Cardiac septum (tissue), 1 donor: ENCODE data around the gene SF1. TPM values are rescaled to one million over a fixed set of nuclear protein-coding genes. Genes with fewer than 3 reads are reported as not detected.

Experiments
- DNase-seq: peaks from one replicate; pipeline ENCODE4 v3.0.0-alpha.2; 2020; ENCODE audit warnings: low spot score
- intact Hi-C: fragments of 100-400 bp; cut with DNase I; formaldehyde crosslinking; loops from one replicate; pipeline ENCODE4 v1.14.0; 2022
- total RNA-seq: library from RNA; stranded (reverse); fragmentation: NEBNext Ultra II Directional; extraction: Animal tissue kit (Norgen Biotek cat#: 25700); gene quantifications from one replicate; pipeline ENCODE4 v1.2.1, GENCODE V29; 2021
- donor health status: DM: no; HTN: no; CAD: no.

Gene SF1
- total RNA-seq, 1 donor from 2014 or later: 175 TPM

DNA sequence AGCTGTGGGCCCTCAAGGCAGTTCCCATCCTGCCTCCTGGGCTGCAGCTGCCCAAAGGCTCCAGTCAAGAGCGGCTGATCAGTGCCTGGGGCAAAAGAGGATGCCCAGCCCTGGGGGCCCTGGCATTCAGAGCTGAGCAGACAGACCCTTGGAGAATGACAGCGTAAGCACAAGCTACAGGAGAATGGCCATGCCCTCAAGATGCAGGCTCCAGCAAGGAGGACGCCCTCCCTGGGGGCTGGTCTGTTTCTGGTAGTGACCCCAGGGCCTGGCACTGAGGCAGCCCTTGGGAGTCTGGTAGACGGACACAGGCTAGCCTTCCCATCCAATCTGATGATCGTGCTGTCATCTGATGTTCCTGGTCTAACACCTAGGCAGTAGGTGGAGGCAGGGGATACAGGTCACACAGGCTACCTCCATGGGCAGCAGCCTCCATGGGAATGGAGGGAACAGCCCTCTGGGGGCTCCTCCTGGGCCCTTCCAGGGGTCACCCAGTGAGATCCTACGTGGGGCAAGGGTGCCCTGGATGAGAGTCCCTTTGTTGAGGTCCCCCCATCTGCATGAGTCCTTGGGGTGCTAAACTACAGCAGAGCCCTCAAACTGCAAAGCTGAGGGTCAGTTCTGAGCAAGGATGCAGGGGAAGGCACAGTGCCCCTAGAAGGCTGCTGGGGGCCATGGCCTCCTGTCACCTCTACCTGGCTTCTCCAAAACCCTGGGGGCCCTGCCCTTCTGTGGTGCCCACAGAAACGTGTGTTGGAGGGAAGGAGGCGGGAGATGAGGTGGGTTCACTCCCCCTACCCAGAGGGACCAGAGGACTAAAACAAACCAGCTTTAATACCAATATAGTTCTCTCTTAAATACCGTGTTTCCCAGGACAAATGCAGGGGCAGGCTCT, 10.2 kb upstream of the SF1 start:
- peak; percentile 44 for DNase-seq
- intact Hi-C loops: no loop called here

DNA sequence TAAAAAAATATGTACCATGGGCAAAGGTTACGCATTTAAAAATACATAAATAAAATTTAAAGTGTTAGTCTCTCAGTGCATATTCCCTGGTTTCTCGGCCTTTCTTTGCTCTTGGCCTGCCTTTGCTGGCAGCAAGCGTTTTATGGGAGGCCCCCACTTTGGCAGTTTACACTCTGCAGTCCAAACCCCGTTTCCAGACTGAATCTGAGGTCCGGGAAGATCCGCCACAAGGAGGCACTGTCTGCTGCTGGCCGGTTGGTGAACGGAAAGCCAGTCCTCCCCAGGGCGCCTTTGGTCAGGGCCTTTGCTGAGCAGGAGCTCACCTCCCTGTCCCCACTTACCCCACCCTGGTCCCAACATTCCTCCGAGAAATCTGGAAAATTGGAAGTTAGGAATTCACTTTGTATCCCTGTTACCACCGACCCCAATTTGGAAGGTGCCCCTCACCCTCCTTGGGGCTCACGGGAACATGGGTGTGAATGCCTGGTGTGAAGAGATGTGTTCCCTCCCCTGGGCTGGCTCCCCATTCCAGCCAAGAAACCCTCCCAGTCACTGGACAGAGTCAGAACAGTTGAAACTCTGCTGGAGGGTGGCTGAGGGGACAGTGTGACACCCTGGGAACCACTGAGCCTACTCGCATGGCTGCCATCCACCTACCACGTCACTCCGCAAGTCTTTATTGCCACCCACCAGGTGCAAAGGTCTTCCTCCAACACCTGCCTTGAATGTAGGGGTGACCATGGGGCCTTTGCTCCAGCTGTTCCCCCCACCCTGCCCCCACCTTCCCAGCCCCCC, 9.4 kb upstream of the SF1 start:
- DNase-seq: peak; percentile 79

DNA sequence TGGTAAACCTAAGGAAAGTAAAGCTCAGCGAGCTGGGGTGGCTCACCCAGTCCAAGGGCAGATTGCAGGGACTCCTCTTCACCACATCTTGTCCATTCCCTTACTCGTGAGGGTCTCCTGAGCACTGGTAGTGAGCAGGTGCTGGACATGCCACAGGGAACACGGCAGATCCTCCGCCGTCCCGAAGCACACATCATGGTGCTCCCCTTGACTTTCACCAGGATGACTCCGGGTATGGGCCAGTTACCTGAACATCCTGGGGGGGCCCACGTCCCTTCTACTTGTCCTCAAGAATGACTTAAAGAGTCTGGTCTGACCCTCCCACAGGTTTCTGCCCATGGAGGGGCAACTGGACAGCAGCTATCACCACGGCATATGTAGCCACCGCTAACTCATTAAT, 8.0 kb upstream of the SF1 start:
- peak; percentile 64 for DNase-seq
- intact Hi-C loops: no loop called here

More for the DNA sequence above, 9.4 kb upstream of the SF1 start:
- intact Hi-C loops: no loop called here

DNA sequence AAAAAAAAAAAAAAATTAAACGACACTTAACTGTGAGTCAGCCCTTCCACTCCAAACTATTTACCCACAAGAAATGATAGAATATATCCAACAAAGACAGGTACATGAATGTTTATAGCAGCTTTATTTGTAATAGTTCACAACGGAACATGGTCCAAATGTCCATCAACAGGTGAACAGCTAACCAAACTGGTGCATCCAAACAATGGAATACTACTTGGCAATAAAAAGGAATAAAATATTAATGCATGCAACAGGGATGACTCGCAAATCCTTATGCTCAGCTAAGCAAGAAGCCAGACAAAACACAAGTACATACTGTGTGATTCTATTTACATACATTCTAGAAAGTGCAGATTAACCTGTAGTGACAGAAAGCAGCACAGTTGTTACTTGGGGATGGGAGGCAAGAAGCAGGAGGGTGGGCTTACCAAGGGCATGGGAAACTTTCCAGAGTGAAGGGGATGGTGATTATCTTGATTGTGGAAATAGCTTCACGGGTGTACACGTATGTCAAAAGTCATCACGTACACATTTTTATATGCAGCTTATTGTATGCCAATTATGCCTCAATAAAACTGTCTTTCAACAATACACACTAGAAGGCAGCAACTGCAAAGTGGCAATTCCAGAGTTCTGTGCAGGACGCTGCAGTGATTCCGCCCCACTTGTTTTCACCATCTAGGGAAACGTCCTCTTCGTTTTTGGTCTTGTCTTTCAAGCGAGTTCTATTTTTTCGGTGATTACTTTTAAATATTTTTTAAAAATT, 6.7 kb upstream of the SF1 start:
- intact Hi-C loops: no loop called here
- peak; percentile 10 for DNase-seq

DNA sequence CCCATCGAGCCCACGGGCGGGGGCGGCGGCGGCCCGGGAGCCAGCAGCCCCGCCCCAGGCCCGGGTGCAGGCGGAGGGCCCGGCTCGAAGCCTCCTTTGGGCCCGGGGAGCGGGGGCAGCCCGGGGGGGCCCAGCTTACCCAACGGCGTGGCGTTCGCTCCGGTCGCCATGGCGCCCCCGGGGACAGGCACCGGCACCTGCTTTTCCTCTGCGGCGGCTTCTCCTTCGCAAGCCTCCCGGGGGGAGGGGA, 194 bp downstream of the SF1 start:
- DNase-seq: no peak
- intact Hi-C loops: loop anchor here (1.0 kb wide), 1 partner anchor 34 kb away; the partner anchor contains the start of gene RASGRP2

DNA sequence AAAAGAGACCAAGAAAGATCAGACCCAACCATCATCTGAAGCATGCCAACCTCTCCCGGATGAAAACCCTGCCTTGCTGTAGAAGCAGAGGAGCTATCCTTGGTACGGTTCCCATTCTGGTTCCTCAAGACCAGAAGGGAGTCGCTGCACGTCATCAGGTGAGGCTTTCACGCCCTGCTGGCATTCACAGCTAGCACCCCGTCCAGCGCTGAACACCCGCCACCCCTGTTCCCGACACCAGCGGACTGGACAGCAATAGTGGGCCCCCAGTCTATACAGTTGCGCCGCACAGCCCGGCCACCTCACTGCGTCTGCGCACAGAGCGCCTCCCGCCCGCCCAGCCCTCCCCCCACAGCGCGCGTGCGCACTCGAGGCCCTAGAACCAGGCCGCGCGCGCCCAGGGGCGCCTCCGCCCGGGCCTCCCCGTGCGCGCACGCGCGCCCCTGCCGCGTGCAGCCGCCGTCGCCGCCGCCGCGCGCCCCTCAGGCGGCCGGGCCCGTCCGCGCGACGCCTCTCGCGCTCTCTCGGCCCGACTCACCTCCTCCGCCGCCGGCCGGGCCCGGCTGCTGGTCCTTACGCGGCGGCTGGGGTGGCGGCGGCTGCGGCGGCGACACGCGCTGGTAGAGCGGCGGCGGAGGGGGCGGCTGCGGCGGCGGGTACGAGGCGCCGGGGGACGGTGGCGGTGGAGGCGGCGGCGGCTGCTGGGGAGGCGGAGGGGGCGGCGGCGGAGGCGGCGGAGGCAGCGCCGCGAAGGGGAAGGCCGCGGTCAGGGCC, 706 bp downstream of the SF1 start:
- peak; percentile 94 for DNase-seq
- intact Hi-C loops: loop anchor here (1.0 kb wide), 1 partner anchor 33 kb away; the partner anchor contains the start of gene RASGRP2

DNA sequence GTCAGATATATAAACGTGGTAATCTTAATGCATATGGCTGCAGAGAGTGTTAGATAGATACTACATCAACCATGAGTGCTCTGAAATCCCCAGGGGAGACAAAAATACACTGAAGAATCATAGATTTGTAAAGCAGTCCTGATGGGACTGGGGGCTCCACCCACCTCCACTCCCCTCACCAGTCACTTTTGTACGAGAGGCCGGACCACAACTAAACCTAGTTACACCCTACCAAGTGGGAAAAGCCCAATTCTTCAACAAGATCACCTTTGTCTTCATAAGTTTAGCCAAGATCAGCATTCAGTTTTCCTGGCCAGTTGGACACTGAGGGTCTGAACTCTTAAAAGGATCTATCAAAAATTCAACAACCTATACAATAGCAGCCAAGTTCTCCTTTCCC, 1.5 kb downstream of the SF1 start:
- intact Hi-C loops: no loop called here
- DNase-seq: no peak

DNA sequence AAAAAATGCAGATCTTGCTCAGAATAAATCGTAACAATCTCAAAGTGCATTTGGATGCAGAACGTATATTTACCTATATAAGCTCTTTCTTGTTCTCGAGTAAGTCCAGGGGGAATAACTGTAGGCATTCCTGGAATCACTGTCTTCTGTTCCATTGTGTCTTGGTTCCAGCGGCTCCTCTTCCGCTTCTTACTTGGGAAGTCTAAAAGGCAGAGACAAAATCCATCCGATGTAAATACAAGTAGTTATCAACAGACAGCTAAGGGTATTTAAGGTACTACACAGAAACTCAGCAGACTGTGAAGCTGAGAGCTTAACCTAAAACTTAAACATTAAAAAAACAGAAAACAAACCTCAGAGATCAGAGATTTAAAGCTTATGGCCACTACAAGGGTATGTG, 1.9 kb downstream of the SF1 start:
- intact Hi-C loops: no loop called here

DNA sequence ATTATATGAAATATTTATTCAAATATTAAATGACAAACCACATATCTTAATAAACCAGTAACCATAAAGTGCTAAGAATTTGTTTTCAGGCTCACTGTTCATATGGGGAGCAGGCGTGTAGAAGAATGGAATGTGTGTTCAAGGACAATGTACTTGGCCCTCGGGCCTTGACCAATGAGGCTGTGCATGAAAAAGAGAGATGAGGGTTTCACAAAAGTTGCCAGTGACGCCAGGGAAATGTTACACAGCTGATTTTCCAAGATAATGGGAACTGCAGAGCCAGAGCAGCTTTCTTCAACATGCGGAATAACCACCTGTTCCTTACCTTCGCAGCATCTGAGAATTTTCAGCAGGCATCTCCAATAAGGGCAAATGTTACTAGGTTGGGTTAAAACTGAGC, 4.2 kb downstream of the SF1 start:
- DNase-seq: peak; percentile 5

More for the DNA sequence above, 1.9 kb downstream of the SF1 start:
- DNase-seq: peak; percentile 17

DNA sequence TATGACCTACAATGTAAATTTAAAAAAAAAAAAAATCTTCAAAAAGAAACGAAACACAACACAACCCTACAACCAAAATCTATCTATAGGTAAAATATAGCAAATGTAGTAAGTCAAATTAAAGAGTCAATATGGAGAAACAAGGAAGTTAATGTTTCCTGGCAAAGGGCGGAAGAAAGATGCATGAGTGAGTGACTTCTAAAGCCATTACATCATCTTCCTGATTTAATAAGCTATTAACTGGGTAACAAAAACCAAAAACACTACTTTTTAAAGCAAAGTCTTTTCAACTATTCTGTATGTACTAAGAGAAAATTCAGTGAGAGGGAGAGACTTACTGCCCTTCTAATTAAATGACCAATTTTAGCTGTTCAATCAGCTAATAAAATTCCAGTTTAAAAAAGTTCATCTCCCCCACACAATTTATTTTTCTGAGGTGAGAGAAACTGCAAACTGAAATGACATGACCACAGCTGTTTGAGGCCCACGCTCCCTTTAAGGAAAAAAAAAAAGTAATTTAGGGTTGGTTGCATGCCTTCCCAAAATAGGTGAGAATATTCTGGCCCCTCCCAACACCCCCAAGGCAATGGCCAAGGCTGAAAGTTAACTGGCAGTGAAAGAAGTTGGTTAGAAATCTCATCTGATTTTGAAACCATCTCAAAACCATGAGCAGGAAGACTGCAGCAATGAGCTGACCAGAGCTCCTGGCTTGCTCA, 5.9 kb downstream of the SF1 start:
- DNase-seq: no peak
- intact Hi-C loops: no loop called here

More for the DNA sequence above, 4.2 kb downstream of the SF1 start:
- intact Hi-C loops: no loop called here

DNA sequence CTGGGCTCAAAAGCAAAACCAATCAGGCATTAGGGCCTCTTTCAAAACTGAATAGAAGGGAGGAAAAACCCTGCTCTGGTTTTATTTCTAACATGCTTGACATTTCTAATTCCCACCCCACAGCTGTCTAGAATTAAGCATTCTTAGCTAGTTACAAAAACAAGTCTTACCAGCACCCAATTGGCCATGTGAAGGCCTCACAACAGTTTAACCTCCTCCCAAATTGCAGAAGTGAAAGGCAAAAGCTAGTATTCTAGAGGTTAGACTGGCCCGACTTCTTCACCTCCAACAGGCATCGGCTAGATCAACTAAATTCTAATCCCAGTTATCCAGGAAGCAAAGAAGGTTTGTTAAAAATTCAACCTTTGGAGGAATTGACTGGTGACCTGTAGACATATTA, 6.5 kb downstream of the SF1 start:
- no peak for DNase-seq
- intact Hi-C loops: no loop called here

DNA sequence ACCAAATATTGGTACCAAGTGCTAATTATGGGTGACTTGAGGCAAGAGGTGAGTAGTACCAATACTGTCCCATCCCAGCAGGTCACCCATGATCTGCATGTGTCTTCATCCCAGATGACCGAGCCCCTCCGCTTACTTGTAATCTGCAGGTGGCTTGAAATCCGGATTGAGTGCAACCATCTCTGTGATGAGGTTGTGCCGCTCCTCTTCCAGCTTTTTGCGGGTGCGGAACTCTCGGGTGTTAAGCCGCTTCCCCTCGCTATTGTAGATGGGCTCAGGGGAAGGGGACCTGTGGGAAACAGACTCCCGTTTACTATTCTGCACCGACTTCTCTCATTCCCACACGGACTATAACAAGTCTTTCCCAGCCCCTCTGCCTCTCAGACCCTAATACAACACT, 8.2 kb downstream of the SF1 start:
- peak; percentile 10 for DNase-seq
- intact Hi-C loops: no loop called here

DNA sequence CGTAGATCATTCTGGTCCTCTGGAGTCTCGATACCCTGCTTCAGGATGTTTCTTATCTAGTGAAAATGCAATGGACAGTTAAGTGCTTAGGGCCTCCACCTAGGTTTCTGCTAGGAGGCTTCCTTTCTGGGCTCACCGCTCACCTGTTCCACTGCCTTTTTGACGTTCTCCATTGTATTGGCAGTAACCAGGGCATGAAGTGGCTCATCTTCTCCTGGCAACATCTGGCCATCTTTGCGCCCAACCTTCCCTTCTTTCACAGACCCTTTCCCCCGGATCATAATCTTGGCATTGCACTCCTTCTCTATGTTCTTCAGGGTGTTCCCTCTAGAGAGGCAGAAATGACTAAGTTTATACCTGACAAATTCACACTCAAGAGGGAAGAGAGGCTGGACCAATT, 9.1 kb downstream of the SF1 start:
- no peak for DNase-seq
- intact Hi-C loops: no loop called here

DNA sequence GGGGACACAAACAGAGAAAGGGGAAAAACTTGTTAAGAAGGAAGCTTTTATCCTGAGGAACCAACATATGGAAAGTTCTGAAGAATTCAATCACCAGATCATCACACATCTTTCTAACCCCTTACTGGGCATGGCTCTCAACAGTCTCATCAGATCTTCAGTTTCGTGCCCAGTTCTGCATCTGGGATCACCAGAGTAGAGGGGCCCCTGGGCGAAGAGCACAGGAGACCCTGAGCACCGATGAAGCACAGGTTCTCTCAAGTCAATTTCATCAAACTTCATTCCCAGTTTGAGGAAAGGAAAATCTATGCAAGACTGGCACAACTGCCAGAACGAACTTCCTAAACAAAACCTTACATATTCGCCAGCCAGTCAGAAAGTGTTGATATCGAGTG, 10.0 kb downstream of the SF1 start:
- intact Hi-C loops: no loop called here
- peak; percentile 20 for DNase-seq

DNA sequence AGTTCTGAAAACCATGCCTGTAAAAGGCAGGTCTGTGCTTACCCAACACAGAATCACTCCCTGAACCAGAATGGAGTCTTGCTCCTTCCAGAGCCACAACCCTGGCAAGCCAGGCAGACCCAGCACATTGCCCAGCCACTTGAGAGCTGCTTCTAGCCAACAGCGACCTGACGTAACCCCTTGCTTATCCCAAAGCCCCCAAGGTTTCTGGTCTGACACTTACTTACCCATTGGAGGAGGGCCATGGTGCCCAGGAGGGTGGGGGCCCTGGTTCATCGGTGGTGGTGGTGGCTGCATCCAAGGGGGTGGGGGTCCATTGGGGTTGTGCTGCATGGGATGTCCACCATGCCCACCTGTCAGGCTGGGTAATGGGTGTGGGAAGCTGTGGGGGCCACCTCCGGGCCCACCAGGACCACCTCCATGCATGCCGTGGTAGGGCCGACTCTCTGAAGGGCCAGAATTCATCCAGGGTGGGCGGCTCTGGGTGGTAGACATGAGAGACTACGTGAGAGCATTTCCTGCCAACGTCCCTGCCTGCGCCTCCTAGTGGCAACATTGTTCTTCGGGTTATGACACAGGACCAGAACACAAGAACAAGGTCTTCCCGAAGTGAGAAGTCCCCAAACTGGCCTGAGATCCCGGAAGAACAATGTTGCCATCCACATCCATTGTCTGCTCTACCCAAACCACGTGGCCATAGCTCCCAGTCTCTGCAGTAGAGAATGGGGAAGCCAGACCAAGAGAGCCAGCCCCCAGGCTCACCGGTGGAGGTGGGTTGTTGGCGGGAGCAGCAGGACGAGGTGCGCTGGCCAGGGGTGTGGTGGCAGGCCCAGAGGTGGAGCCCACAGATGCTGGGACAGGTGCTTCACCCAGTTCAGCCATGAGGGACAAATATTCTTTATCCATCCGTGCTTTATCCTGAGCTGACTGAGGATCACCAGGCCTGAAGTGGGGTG, 10.7 kb downstream of the SF1 start:
- intact Hi-C loops: no loop called here
- DNase-seq: peak; percentile 84

DNA sequence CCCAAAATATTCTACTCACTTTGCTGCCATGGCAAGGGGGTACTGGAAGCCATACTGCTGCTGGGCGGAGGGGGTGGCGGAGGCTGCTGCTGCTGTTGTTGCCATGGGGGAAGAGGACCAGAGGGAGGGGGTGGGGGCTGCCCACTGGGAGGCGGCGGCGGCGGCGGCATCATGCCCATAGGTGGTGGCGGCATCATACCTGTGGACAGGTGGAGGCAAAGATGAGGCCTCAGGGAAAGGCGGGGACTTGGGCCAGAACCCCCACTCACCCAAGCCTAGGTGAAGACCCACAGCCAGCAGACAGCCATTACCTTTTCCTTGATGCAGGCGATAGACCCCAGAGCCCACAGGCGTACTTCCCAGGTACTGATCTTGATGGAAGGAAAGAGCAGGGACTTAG, 11.5 kb downstream of the SF1 start:
- intact Hi-C loops: no loop called here
- DNase-seq: peak; percentile 43

DNA sequence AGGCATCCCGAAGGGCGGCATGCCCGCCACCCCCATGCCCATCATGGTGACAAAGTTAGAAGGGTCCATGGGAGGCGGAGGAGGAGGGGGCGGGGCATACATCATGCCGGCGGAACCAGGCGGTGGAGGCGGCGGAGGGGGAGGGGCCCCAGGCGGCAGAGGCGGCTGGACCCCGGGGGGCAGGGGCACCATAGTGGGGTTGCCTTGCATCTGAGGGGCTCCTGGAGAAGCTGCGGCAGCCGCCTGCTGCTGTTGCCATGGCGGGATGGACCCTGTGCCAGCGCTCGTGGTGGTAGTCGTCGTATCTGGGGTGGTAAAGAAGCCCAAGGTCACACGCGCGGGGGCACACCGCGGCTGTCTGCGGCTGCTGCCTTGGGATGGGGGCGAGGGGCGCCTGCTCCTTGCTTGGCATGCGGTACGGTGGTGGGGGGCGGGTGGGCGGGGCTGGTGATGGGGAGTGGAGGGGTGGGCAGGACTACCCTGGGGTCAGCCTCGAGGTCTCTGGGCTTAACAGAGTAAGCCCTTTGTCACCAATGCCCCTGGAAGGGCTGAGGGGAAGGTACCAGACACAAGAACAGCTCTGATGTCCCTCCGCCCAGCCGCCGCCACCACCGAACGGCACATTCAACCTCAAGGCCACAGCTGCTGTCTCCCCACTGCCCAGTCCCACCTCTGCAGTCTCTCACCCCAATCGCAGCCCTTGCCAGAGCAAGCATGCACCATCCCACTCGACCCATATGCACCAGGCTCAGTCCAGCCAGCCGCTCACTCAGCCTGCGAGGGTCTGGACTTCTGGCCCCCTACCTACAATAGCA, 12.3 kb downstream of the SF1 start:
- intact Hi-C loops: no loop called here
- DNase-seq: peak; percentile 67
